HG03432 (cell line): ENCODE results near the gene ANKRD28.
"Not testable (repeated sequence)": the region's sequence is repeated elsewhere in the genome, so short reads cannot be mapped to it uniquely, and the experiment has no call there.

ENCODE experiments used
- ATAC-seq: cut with Tn5 transposase; IDR thresholded peaks from one replicate; pipeline ENCODE4 v1.9.1; 2021; ENCODE audit warnings: mild to moderate bottlenecking, moderate library complexity; ENCODE audit not compliant: unreplicated experiment

ANKRD28 gene

DNA sequence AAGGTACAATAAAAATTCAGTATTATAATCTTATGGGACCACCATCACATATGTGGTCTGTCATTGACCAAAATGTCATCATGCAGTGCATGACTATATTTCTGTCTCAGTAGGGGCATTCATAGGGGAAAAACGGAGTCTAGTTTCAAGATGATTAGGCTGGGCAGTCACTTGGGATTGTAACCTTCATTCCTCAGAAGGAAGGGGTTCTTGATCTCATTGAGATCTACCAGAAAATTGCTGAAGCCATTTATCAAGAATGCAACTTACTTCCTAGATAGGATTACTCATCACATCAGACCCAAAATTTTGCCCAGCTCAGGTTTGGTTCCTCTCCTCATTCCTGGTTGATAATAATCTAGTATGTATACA lies 158.9 kb downstream of the ANKRD28 start:
- peak; percentile 44 for ATAC-seq

DNA sequence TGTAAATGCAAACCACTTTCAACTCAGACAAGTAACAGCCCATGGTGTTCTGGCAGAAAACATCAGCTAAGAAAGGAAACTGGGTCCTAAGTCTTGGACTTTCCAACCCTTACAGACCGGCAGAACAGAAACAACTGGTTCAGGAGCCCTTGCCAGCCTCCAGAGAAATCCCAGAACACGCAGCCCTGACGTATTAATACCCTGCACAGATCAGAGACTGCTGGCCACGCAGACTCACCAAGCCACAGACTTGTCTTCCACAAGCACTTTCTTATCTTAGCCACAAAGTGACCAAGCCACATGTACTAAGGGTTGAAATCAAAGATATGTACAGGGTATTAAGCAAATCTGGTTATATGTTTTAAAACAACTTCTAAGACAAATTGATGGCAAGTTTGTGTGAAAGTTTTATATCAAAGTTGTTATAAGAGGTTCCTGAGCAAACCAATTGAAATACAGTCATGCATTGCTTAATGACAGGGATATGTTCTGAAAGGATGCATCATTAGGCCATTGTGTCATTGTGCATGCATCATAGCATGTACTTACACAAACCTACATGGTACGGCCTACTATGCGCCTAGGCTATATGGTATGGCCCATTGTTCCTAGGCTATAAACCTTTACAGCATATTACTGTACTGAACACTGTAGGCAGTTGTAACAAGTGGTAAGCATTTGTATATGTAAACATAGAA lies 159.4 kb downstream of the ANKRD28 start:
- ATAC-seq: no peak

DNA sequence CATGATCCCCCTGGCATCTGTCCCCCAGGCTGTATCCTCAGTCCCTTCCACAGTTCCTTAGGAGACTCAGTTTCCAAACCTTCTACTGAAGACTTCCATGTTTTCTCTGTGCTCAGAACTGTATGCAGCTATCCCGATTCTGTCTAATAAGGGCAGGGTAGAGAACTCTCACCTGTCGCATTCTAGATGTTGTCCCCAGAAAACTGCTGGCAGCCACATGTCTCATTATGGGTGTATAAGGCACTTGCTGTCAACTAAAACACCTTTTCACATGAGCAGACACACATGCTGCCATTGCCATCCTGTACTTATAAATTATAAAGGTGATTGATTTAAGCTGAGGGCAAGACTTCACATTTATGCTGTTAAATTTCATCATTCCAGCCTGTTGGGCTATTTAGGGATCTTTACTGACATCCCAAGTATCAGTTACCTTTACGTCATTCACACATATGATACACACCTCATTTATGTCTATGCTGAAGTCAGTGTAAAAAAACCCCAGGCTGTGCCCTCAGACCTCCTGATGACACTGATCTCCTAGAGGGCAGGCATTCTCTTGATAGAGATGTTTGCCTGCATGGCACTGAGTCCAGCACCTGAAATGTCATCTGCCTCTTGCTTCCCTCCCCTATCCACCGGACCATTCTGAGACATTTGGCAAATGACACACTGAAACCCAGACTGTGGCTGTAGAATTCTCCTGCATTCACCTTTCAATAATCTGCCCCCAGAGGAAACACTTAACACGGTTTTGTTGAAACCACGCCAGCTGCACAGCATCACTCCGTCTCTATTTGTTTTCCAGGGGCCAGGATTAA lies 160.4 kb downstream of the ANKRD28 start:
- ATAC-seq: peak; percentile 54

DNA sequence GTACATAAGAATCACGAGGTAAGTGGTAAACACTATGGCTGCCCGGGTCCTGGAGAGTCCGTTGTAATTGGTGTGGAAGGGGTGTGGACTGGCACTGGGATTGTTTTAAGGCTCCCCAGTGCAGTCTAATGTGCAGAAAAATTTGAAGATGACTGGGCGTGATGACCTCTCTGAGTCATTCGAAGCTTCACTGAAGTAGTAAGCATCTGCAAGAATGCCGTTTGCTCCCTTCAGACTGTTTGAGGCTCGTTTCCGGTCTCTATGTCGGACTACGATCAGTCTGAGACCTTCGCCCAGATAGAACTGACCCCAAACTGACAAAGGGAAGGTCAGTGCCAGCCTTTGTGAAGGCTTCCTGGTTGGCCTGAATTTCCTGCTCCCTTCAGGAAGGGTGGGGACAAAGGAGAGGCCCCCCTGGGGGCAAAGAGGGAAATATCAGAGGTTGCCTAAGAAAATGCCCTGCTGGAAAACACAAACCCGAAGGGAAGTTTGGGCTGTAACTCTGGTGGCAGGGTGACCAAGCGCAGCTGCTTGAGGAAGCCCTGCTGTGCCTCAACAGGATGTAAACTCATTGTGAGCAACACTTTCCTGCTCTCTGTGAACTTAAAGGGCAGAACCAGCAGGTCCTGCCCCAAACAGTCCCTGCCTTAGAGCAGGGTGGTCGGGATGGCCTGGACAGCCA lies 161.6 kb downstream of the ANKRD28 start:
- ATAC-seq: peak; percentile 49

DNA sequence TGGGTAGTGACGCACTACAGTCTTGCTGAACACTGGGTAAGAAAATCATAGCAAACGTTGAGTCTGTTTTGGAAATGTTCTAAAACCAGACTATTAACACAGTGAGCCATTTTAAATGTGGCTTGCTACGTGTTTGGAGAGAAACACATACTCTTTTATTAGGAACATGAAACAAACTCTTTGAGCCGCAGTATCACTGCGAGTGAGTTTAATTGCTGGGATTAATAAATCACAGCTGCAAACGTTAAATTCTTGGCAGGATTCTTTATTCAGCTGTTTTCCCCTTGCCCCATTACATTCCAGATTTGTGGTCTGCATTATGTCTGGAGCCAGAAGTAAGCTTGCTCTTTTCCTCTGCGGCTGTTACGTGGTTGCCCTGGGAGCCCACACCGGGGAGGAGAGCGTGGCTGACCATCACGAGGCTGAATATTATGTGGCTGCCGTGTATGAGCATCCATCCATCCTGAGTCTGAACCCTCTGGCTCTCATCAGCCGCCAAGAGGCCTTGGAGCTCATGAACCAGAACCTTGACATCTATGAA lies 162.6 kb downstream of the ANKRD28 start:
- ATAC-seq: no peak

DNA sequence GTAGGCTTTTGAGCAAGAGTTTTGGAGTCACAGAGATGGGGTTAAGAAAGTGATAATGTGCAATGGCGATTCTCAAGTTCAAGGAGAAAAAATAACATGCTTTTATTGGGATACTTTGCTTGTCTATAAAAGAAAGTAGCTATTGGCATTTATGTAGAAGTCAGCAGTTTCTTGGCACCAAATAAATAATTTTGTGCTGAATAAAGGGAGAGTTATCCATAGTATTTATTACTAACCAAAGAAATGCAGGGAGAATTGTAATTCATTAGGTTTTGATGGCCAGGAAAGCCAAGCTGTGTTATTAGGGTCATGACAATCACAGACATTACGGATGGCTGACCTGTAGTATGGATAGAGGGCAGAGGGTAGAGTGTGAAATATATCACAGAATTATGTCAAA lies 163.1 kb downstream of the ANKRD28 start:
- ATAC-seq: no peak

DNA sequence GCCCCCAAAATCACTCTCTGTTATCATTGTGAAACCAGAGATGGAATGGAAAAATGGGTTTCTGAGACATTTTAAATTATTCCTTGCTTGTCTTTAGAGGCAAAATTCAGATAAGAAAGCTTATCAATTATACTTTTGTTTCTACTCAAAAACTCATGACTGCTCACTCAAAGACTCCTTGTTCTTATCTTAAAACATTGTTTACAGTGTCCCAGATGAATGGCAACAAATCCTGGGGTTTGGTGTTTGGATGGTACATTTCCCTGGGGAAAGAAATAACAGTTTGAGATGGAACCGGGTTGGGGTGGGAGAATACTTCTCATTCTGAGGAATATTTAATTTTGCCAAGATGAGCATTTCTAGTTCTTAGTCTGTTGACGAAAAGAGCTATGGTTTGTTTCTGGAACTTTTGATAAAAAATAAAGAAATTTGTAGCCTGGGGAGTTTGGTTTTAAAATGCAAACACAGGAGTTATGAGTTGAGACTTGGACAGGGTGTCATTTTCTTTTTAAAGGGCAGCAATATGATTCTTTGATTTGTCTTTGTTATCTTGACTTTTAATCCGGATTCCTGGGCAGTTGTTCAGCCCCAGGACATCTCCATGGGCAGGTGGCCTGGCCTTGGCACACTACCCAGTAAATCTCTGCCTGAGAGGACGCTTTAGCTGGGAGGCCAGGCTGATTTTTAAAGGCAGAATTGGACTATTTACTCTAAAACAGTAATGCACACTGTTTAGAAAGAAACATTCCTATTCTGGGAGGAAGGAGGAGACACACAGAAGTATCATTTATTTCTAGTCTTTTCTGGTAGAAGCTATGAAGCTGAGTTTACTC lies 163.8 kb downstream of the ANKRD28 start:
- no peak for ATAC-seq

DNA sequence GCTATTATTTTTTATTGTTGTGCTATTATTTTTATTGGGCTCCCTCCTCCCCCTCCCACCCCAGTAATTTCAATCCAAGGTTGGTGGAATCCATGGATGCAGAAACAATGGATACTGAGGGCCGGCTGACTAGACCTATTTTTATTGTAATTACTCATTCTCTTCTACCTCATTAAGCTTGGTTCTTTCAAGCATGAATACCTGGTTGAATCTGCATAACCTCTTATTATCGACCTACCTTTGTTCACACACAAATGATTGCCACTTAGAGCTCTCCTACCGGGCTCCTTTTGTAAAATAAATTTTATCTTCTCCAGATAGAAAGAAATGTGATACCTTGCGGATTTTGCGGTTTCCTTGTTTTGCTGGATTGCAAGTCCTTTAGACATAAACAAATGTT lies 164.6 kb downstream of the ANKRD28 start:
- ATAC-seq: no peak

DNA sequence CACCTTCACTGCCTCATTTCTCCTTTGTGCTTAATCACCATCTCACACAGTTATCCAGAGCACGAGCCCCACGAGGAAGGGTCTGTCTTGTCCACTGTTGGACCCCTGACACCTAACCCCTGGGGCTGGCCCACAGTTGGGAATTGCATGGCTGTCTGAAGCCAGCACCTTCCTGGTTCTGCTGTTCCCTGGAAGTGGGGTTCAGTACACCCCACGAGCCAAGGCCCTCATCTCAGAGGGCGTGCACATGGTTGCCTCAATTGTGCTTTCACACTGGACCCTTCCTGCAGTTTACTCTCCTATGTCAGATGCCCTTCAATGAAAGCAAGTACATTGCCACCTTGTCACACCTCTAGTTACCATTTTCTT lies 165.6 kb downstream of the ANKRD28 start:
- ATAC-seq: no peak

DNA sequence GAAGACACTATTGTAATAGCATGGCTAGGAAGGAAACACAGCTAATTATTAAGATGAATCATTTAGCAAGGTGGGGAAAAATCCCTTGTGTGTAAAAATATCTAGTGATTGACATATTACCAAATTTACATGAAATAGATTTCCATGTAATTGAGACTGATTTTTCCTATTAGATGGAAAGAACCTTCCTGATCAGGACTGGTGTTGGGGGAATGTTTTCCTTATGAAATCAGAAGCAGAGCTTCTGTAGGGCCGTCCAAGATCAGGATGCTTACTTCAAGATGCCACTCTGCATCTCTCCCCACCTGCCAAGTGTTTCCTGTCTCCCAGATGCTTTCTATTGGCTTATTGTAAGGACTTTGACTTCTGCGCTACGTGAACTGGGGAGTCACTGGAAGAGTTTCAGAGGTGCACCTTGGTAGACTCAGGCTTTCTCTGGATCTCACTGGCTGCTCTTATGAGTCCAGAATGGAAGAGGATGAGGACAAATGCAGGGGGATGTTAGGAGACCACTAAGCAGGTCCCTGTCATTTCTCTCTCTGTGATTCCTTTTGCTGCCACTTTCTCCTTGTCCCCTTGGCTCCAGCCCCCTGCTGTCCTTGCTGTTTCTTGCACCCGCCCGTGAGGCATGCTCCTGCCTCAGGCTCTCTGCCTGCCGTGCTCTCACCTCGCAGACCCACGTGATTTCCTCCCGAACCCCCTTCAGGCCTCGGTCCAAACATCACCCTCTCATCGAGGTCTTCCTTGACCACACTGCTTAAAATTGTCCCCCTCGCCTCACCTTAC lies 166.2 kb downstream of the ANKRD28 start:
- ATAC-seq: no peak

DNA sequence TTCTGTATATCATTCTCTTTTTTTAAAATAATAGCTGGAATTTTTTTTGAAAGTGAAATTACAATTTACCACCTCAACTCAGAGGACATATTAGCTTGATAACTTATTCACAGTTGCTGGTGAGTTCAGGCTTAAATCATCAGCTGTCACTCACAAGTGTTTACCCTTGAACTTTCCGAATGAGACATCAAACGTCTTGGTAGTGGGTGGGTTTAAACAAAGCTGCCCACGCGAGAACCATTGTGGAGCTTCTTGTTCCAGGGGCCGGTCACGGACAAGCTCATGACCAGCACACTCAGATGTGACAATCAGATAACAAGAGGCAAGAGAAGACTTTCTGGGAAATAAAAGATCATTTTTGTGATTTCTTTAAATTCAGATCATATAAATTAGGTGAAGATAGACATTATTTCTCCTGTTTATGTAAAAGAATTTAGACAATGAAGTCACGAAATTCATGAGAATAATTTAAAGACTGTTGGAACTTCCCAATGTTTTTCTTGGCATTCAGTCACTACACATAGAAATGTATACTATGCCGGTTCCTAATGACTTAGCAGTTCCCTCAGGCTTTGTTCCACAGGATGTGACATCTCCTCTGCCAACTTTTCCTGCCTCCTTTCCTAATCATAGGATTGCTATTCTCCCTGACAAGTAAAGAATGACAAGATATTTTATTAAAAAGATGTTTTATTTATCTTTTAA lies 167.0 kb downstream of the ANKRD28 start:
- ATAC-seq: peak; percentile 58

DNA sequence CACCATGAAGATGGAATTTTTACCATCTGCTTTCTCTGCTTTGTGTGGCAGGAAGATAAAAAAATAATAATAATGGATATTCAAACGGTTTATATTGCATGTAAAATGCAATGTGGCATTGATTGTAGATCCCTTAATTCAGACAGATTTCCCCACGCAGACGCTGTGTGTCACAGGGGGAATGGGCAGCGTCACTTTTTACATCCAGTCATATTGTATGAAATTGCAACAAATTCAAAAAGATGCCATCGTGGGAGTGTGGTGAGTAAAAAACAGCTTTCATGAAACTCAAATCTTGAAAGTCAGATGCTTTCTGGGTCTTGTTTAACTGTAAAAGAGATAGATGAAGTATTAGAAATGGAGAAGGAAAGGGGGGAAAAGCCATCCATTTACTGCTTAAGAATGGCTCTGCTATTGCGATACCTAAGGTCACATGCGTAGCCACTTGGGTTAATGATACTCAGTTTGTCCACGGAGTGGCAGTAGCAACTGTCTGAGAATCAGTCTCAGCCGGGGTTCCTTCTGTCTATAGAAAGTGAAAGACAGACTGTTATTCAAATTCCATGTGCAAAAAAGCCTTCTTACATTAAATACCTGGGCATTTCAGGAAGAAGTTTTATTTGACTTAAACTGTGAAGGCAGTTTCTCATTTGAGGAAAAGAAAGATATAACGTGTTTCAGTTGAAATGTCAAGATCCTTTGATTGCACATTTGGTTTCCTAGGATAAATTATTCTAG lies 167.8 kb downstream of the ANKRD28 start:
- peak; percentile 98 for ATAC-seq

DNA sequence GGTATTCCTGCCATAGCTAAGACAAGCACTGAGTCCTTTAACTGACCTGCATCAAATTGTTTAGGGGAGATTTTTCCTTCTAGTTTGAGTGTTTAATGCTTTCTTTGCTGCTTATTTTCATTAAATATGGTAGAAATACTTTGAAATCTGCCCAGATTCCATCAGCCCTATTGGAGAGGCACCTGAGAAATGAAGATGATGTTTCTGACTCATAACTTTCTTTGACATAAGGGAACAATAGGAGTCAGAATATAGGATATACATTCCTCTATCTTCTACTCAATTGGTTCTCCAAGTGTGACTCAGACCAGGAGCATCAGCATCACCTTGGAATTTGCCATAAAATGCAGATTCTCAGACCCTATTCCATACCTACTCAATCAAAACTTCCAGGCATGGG lies 168.8 kb downstream of the ANKRD28 start:
- ATAC-seq: no peak

DNA sequence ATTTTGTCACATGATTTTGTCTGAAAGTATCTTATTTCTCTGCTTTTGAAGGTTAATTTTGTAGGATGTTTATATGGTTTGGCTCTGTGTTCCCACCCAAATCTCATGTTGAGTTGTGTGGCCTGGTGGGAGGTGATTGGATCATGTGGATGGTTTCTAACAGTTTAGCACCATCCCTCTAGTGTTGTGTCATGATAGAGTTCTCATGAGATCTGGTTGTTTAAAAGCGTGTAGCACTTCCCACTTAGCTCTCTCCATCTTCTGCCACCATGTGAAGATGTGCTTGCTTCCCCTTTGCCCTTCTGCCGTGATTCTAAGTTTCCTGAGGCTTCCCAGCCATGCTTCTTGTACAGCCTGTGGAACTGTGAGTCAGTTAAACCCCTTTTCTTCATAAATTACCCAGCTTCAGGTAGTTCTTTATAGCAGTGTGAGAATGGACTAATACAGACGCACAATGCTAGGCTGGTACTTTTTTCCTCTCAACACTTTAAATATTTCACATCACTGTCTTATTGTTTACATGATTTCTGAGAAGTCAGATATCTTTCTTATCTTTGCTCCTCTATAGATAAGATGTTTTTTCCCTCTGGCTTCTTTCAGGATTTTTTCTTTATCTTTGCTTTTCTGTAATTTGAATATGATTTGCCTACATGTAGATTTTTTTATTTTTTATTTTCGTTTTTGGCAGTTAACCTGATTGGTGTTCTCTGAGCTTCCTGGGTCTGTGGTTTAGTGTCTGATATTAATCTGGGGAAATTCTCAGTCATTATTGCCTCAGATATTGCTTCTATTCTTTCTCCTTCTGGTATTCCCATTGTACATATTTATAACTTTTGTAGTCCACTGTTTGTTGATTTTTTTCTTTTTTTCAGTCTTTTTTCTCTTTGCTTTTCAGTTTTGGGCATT lies 174.0 kb downstream of the ANKRD28 start:
- no peak for ATAC-seq

DNA sequence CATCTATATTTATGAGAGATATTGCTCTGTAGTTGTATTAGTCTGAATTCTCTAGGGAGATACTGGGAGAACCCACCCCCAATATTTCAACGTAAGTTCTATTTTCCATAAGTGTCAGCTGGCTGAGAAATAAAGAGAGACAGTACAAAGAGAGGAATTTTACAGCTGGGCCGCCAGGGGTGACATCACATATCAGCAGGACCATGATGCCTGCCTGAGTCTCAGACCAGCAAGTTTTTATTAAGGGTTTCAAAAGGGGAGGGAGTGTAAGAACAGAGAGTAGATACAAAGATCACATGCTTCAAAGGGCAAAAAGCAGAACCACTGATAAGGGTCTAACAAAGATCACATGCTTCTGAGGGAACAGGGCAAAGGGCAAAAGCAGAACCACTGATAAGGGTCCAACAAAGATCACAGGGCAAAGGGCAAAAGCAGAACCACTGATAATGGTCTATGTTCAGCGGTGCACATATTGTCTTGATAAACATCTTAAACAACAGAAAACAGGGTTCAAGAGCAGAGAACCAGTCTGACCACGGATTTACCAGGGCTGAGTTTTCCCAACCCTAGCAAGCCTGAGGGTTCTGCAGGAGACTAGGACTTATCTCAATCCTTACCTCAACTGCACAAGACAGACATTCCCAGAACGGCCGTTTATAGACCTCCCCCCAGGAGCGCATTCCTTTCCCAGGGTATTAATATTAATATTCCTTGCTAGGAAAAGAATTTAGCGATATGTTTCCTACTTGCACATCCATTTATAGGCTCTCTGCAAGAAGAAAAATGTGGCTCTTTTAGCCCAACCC lies 177.9 kb downstream of the ANKRD28 start:
- not testable (repeated sequence) for ATAC-seq
